ENCODE measurements around the gene ARL13B. TPM values are rescaled to one million over a fixed set of nuclear protein-coding genes. Genes with fewer than 3 reads are reported as not detected.
"Not testable (repeated sequence)": the region's sequence is repeated elsewhere in the genome, so short reads cannot be mapped to it uniquely, and the experiment has no call there.

The ARL13B gene
- polyA plus RNA-seq, 1 donor = 7.9 TPM

DNA sequence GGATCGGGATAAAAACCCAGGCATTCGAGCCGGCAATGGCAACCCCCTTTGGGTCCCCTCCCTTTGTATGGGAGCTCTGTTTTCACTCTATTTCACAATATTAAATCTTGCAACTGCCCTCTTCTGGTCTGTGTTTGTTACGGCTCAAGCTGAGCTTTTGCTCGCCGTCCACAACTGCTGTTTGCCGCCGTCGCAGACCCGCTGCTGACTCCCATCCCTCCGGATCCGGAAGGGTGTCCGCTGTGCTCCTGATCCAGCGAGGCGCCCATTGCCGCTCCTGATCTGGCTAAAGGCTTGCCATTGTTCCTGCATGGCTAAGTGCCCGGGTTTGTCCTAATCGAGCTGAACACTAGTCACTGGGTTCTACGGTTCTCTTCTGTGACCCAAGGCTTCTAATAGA is 14.8 kb upstream of the ARL13B start:
- H3K9me3 ChIP-seq (ENCODE audit: control insufficient read depth, low read depth, low read length); H3K4me3 ChIP-seq (ENCODE audit: low read length); H3K27me3 ChIP-seq (ENCODE audit: control insufficient read depth, insufficient read depth, low read length); H3K27ac ChIP-seq (ENCODE audit: low read length); H3K4me1 ChIP-seq (ENCODE audit: control insufficient read depth, insufficient read depth, low read length); H3K36me3 ChIP-seq (ENCODE audit: control insufficient read depth, insufficient read depth, low read length); DNase-seq: not testable (repeated sequence)
- no CpG with 5 or more reads among the region's 19 CpGs for WGBS (ENCODE audit: insufficient coverage, low lambda C conversion rate)

GRCh38 chr3:93969443-93969842 is 10.5 kb upstream of the ARL13B start:
- H3K36me3 ChIP-seq (ENCODE audit: control insufficient read depth, insufficient read depth, low read length) = no peaks in the 10 kb centered on the region
- no peak overlapping the region for H3K4me3 ChIP-seq (ENCODE audit: low read length)
- no peaks in the 10 kb centered on the region for H3K4me1 ChIP-seq (ENCODE audit: control insufficient read depth, insufficient read depth, low read length)
- peaks cover 4% of the 10 kb centered on the region for H3K9me3 ChIP-seq (ENCODE audit: control insufficient read depth, low read depth, low read length)
- no peak for DNase-seq
- H3K27ac ChIP-seq (ENCODE audit: low read length) = no peak overlapping the region
- WGBS (ENCODE audit: insufficient coverage, low lambda C conversion rate) = no CpG with 5 or more reads among the region's 3 CpGs
- H3K27me3 ChIP-seq (ENCODE audit: control insufficient read depth, insufficient read depth, low read length) = no peaks in the 10 kb centered on the region

DNA sequence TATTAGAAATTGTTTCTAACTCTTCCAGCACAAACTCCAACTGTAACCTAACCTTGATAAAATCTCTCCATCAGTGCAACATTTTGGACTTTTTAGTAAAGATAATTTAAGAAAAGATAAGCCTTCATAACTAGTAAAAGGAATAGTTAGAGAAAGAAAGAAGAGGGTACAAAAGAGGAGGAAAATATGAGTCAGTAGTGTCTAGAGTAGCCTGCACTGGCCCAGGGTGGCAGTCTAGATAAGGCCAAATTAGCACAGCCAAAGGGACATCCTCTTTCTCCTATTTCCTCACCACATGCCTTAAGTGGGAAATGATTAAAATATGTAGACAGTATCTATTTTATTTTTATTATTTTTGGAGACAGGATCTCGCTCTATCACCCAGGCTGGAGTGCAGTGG is 10.0 kb upstream of the ARL13B start:
- H3K36me3 ChIP-seq (ENCODE audit: control insufficient read depth, insufficient read depth, low read length) = no peaks in the 10 kb centered on the region
- 100% methylated on average over 1 of the region's 1 CpG for WGBS (ENCODE audit: insufficient coverage, low lambda C conversion rate)
- no peak for DNase-seq
- H3K9me3 ChIP-seq (ENCODE audit: control insufficient read depth, low read depth, low read length) = peaks cover 3% of the 10 kb centered on the region
- no peaks in the 10 kb centered on the region for H3K4me1 ChIP-seq (ENCODE audit: control insufficient read depth, insufficient read depth, low read length)
- H3K4me3 ChIP-seq (ENCODE audit: low read length) = no peak overlapping the region
- H3K27ac ChIP-seq (ENCODE audit: low read length) = no peak overlapping the region
- H3K27me3 ChIP-seq (ENCODE audit: control insufficient read depth, insufficient read depth, low read length) = no peaks in the 10 kb centered on the region

- Histone ChIP-seq H3K9me3 (ENCODE audit: control insufficient read depth, low read depth, low read length) (no peaks in the 10 kb centered on the region), H3K4me1 (ENCODE audit: control insufficient read depth, insufficient read depth, low read length) (no peaks in the 10 kb centered on the region), H3K27ac (ENCODE audit: low read length) (peak within 1 kb of the TSS; percentile 93), H3K4me3 (ENCODE audit: low read length) (peak within 1 kb of the TSS; percentile 65), H3K36me3 (ENCODE audit: control insufficient read depth, insufficient read depth, low read length) (no peaks in the 10 kb centered on the region), H3K27me3 (ENCODE audit: control insufficient read depth, insufficient read depth, low read length) (no peaks in the 10 kb centered on the region)
- DNase-seq = peak; percentile 84 to 91
- no CpG with 5 or more reads among the region's 53 CpGs for WGBS (ENCODE audit: insufficient coverage, low lambda C conversion rate)
Measured at GRCh38 chr3:93973131-93974126, 6.5 kb upstream of the ARL13B start, which contains the start of gene PROS1. Gene PROS1 (minus strand): TSS chr3:93973896. CDS start chr3:93973749, 147 bp downstream.

DNA sequence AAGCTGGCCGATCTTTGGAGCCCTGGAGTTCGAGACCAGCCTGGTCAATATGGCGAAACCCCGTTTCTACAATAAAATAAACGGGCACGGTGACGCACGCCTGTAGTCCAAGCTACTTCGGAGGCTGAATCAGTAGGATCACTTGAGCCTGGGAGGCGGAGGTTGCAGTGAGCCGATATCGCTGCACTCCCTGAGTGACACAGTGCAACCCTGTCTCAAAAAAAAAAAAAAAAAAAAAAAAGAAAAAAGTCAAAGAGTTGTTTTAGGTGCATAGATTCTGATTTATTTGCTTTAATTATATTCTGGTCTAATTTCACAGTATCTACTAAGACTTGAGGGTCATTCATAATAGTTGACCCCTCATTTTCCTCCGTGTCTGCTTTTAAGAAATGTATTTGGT is 1.7 kb downstream of the ARL13B start:
- Histone ChIP-seq H3K27me3 (ENCODE audit: control insufficient read depth, insufficient read depth, low read length) (no peaks in the 10 kb centered on the region), H3K4me1 (ENCODE audit: control insufficient read depth, insufficient read depth, low read length) (peaks cover 3% of the 10 kb centered on the region), H3K36me3 (ENCODE audit: control insufficient read depth, insufficient read depth, low read length) (no peaks in the 10 kb centered on the region), H3K27ac (ENCODE audit: low read length) (no peak overlapping the region), H3K9me3 (ENCODE audit: control insufficient read depth, low read depth, low read length) (no peaks in the 10 kb centered on the region), H3K4me3 (ENCODE audit: low read length) (no peak overlapping the region)
- WGBS (ENCODE audit: insufficient coverage, low lambda C conversion rate) = 83% methylated on average over 1 of the region's 13 CpGs
- no peak for DNase-seq

- DNase-seq = no peak
- Histone ChIP-seq H3K36me3 (ENCODE audit: control insufficient read depth, insufficient read depth, low read length) (no peaks in the 10 kb centered on the region), H3K4me1 (ENCODE audit: control insufficient read depth, insufficient read depth, low read length) (peaks cover 3% of the 10 kb centered on the region), H3K27ac (ENCODE audit: low read length) (no peak overlapping the region), H3K4me3 (ENCODE audit: low read length) (no peak overlapping the region), H3K9me3 (ENCODE audit: control insufficient read depth, low read depth, low read length) (no peaks in the 10 kb centered on the region), H3K27me3 (ENCODE audit: control insufficient read depth, insufficient read depth, low read length) (no peaks in the 10 kb centered on the region)
- 93% methylated on average over 3 of the region's 3 CpGs for whole genome bisulfite sequencing (ENCODE audit: insufficient coverage, low lambda C conversion rate)
Measured at GRCh38 chr3:93983408-93983807, 3.5 kb downstream of the ARL13B start.

- H3K27me3 ChIP-seq (ENCODE audit: control insufficient read depth, insufficient read depth, low read length) = no peaks in the 10 kb centered on the region
- no peaks in the 10 kb centered on the region for H3K36me3 ChIP-seq (ENCODE audit: control insufficient read depth, insufficient read depth, low read length)
- H3K4me3 ChIP-seq (ENCODE audit: low read length) = no peak overlapping the region
- no peaks in the 10 kb centered on the region for H3K9me3 ChIP-seq (ENCODE audit: control insufficient read depth, low read depth, low read length)
- peaks cover 3% of the 10 kb centered on the region for H3K4me1 ChIP-seq (ENCODE audit: control insufficient read depth, insufficient read depth, low read length)
- WGBS (ENCODE audit: insufficient coverage, low lambda C conversion rate) = 83% methylated on average over 1 of the region's 5 CpGs
- no peak overlapping the region for H3K27ac ChIP-seq (ENCODE audit: low read length)
- no peak for DNase-seq
Measured at GRCh38 chr3:93984618-93985017, 4.7 kb downstream of the ARL13B start.

DNA sequence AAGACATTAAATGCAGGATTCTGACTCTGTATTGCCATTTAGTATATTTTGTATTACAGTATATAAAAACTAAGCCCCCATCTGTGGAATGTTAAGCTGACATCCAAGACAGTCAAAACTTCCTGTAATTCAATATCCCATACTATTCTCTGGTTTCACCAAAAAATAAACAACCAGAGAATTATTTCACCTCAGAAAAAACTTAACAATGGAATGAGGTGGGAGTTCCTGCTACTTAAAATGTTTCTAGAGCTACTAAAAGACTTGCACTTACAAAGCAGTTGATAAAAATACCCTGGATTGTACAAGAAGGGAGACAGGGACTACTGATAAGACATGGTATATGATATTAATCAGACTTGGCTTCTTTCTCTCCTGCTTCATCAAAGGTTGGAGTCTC is 8.3 kb downstream of the ARL13B start:
- no peaks in the 10 kb centered on the region for H3K36me3 ChIP-seq (ENCODE audit: control insufficient read depth, insufficient read depth, low read length)
- H3K27ac ChIP-seq (ENCODE audit: low read length) = no peak overlapping the region
- no peaks in the 10 kb centered on the region for H3K27me3 ChIP-seq (ENCODE audit: control insufficient read depth, insufficient read depth, low read length)
- DNase-seq = no peak
- H3K9me3 ChIP-seq (ENCODE audit: control insufficient read depth, low read depth, low read length) = no peaks in the 10 kb centered on the region
- no peaks in the 10 kb centered on the region for H3K4me1 ChIP-seq (ENCODE audit: control insufficient read depth, insufficient read depth, low read length)
- H3K4me3 ChIP-seq (ENCODE audit: low read length) = no peak overlapping the region

GRCh38 chr3:93988764-93989163 is 8.8 kb downstream of the ARL13B start:
- Histone ChIP-seq H3K27ac (ENCODE audit: low read length) (no peak overlapping the region), H3K9me3 (ENCODE audit: control insufficient read depth, low read depth, low read length) (no peaks in the 10 kb centered on the region)
- no CpG with 5 or more reads among the region's 9 CpGs for WGBS (ENCODE audit: insufficient coverage, low lambda C conversion rate)

DNA sequence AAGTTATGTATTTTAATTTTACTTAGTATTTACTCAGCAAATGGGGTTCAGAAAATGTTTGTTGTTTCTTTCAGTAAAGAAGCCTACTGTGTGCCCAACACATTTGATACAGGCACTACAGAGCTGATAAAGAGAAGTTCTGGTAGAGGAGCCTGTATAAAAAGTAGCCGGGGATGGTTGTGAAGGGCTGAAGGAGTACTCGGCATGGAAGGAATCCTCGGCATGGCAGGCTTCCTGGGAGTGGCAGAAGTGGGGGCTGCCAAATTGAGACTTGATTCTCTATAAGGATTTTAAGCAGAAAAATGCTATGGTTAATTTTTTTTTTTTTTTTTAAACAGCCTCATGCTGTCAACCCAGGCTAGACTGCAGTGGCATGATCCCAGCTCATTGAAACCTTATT is 9.3 kb downstream of the ARL13B start:
- Histone ChIP-seq H3K36me3 (ENCODE audit: control insufficient read depth, insufficient read depth, low read length) (no peaks in the 10 kb centered on the region), H3K9me3 (ENCODE audit: control insufficient read depth, low read depth, low read length) (no peaks in the 10 kb centered on the region), H3K4me3 (ENCODE audit: low read length) (no peak overlapping the region), H3K27ac (ENCODE audit: low read length) (no peak overlapping the region), H3K4me1 (ENCODE audit: control insufficient read depth, insufficient read depth, low read length) (no peaks in the 10 kb centered on the region), H3K27me3 (ENCODE audit: control insufficient read depth, insufficient read depth, low read length) (no peaks in the 10 kb centered on the region)
- DNase-seq = no peak
- no CpG with 5 or more reads among the region's 3 CpGs for WGBS (ENCODE audit: insufficient coverage, low lambda C conversion rate)

More at GRCh38 chr3:93988764-93989163, 8.8 kb downstream of the ARL13B start:
- no peaks in the 10 kb centered on the region for H3K4me1 ChIP-seq (ENCODE audit: control insufficient read depth, insufficient read depth, low read length)
- no peak for DNase-seq
- no peak overlapping the region for H3K4me3 ChIP-seq (ENCODE audit: low read length)
- no peaks in the 10 kb centered on the region for H3K27me3 ChIP-seq (ENCODE audit: control insufficient read depth, insufficient read depth, low read length)
- no peaks in the 10 kb centered on the region for H3K36me3 ChIP-seq (ENCODE audit: control insufficient read depth, insufficient read depth, low read length)

GRCh38 chr3:93991631-93992030 is 11.7 kb downstream of the ARL13B start:
- Histone ChIP-seq H3K27ac (ENCODE audit: low read length) (no peak overlapping the region), H3K27me3 (ENCODE audit: control insufficient read depth, insufficient read depth, low read length) (no peaks in the 10 kb centered on the region), H3K9me3 (ENCODE audit: control insufficient read depth, low read depth, low read length) (no peaks in the 10 kb centered on the region), H3K4me3 (ENCODE audit: low read length) (no peak overlapping the region), H3K4me1 (ENCODE audit: control insufficient read depth, insufficient read depth, low read length) (no peaks in the 10 kb centered on the region), H3K36me3 (ENCODE audit: control insufficient read depth, insufficient read depth, low read length) (peaks cover 1% of the 10 kb centered on the region)
- DNase-seq = no peak
- no CpG with 5 or more reads among the region's 2 CpGs for WGBS (ENCODE audit: insufficient coverage, low lambda C conversion rate)
